Renal cortex interstitium (tissue), 11 donors: Measurements from ENCODE around the gene GDF15. TPM values are rescaled to one million over a fixed set of nuclear protein-coding genes. Genes with fewer than 3 reads are reported as not detected.

Source experiments
- DNase-seq, 11 donors: peaks; one replicate each; pipeline ENCODE4 v3.0.0-alpha.2; 2013; ENCODE audit warnings: low read depth in 9 of 11, low spot score in 4 of 11; ENCODE audit errors: extremely low read depth in 1 of 11
- polyA plus RNA-seq, 3 donors: library from polyadenylated mRNA; unstranded; fragments of 120-200 nt; gene quantifications; one replicate each; pipeline ENCODE4 v1.2.1, GENCODE V29; 2013; ENCODE audit not compliant: insufficient read length in 3 of 3

Gene GDF15
- polyA plus RNA-seq, 3 donors = 2.2 to 10.4 (median 2.9) TPM

DNA sequence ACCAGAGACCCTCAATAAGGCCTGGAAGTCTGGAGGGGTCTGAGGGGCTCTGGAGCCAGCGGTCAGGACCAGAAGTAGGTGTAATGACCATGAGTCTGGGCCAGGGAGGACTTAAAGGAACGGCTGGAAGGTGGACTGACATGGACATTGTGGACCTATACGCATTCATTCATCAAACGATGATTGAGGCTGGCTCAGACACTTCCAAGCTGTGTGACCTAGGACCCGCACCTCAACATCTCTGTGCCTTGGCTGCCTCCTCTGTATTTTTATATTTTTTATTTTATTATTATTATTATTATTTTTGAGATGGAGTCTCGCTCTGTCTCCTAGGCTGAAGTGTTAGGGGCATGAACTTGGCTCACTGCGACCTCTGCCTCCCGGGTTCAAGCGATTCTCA is 20.8 kb downstream of the GDF15 start:
- DNase-seq = no peak

DNA sequence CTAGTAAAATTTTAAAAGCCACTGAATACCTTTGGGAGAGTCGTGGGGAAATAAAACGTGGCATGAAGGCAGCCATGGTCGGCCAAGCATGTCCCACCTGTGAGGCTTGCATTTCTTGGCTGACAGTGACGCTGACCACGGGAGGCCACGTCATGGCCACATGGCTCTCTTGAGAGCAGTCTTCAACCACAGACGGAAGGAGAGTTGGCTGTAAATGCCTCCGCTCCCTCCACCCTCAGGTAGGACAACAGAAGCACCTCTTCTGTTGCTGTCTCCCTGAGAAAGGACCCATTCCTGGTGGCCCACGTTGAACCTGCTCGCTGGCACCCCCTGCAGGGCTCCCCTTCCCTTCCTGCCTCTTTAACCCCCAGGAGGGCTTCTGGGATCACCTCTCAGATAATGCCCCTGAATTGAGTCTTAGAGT is 22.1 kb downstream of the GDF15 start:
- DNase-seq = no peak

DNA sequence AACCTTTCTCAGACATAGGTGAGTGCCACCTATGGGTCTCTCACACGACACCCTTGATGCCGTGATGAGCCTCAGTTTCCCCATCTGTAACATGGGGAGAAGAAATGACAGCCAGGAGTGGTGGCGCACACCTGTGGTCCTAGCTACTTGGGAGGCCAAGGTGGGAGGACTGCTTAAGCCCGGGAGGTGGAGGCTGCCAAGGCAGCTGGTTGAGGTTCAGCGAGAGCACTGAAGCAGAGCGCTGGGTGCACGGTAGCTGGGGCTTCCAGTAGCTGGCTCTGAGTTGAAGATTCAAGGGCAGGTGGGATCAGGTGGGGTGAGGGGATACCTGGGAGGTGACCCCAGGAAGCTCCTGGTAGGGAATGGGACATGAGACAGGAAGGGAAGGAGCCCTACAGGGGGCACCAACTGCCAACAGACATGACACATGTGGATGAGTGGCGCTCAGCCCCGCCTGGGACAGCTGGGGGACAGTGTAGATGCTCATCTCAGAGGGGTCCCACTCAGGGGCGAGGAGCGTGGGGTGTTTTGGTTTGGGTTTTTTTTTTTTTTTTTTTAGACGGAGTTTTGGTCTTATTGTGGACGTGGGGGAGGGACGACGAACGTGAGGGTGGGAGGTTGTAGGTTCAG is 26.8 kb downstream of the GDF15 start:
- DNase-seq = no peak

DNA sequence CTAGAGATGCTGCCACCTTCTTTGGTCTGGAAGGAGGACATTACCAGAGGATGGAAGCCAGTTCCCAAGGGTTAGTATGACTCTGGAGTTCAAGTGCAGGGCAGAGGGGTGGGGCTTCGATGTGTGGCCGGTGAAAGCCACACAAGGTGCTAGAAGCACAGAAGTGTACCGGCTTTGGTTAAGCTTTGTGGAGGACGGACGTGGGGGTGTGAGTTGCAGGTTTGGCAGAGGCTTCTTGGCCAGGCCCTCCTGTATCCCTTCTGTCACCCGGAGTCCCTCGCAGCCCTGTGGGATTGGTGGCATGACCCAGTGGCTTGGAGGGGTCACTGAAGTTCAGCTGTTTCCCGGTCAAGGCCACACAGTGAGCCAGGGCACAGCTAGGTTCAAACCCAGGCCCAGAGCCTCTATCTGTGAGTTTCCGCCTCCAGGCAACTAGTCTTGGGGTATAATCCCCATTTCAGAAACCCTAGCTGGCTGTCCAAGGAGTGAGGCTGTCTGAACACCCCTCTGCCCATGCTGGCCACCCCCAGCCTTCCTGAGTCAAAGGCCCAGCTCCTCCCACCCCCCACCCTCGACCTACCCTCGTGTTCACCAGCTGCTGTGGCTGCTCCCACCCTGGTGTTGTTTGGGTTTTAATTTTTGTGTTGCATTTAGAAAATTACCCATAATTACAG is 28.7 kb downstream of the GDF15 start:
- DNase-seq = no peak

DNA sequence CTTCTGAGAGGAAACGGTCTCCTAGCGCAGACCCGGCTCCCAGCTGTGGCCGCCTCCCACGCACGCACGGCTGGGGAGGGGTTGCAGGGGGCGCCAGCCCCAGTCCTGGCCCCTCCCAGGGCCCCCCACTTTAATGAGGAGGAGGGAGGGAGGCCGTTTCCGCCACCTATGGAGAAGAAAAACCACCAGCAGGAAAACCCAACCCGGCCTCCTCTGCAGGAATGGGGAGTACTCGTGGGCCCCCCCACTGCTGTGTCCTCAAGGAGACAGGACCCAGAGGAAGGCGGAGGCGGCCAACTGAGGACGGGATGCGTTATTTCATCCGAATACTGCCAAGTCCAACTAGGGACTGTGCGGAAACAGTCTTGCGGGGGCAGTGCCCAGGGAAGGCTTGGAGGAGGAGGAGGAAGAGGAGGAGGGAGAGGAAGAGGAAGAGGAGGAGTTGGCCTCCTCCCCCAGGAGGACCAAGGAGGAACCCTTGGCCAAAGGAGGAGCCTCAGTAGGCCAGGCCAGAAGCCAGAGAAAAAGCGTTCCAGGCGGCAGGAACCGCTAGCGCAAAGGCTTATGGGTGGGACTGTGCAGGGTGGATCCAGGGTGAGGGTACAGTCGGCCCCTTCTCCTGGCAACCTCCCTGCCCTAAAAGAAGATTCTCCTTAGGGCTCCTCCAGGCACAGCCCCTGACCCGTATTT is 29.4 kb downstream of the GDF15 start:
- peak in 3 of 11 donors; percentile 86 to 88 (median 87) for DNase-seq

DNA sequence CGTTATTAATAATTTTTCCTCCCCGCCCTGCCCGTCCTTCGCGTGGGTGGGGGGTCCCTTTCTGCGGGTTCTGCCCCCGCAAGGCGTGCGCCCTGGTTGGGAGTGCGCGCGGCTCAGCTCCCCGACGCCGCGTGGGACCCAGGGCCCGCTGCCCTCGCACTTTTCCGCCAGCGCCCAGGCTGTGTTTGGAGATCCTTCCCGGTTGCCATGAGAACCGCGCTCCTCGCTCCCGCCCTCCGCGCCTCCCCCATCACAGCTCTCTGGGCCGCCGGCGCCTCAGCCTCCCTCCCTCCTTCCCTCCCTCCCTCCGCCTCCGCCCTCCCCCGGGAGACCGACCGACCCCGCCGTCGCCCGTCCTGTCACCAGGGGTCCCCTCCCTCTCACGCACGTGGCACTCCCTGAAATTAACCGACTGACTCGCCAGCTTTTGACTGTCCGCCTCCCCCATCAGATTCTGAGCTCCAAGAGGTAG is 30.9 kb downstream of the GDF15 start:
- peak in 8 of 11 donors; percentile 85 to 94 (median 92) for DNase-seq

DNA sequence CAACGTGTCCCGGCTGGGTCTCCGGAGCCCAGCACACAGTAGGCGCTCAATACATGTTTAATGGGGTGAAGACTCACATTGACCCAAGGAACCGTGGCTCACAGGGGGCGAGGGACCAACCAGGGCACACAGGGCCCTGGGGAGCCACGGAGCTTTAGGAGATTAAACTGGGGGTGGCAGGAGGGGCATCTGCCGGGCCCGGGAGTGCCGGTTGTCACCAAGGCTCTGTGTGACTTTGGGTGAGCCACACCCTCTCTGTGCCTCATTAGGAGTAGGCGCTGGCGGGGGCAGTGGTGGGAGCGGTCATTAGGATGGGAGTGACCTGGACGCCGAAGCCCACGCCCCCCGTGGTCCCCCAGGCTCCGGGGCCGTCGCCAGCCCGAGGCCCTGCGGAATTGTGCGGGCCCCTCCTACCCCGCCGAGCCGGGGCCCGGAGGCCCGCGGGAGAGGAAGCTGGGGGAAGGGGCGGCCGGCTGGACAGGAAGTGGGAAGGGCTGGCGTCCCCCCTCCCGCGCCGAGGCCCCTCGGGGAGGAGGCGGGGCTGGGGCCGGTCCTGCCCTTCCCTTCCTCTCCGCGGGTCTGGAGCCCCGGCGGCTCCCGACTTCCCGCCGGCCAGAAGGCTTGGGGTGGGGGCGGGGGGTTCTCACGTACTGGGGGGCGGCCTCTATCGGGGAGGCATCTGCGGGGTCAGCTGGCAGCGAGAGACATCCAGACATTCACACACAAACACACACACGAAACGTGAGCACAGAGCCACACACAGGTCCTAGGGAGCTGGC is 31.5 kb downstream of the GDF15 start:
- DNase-seq = peak in 2 of 11 donors; percentile 81 to 88

DNA sequence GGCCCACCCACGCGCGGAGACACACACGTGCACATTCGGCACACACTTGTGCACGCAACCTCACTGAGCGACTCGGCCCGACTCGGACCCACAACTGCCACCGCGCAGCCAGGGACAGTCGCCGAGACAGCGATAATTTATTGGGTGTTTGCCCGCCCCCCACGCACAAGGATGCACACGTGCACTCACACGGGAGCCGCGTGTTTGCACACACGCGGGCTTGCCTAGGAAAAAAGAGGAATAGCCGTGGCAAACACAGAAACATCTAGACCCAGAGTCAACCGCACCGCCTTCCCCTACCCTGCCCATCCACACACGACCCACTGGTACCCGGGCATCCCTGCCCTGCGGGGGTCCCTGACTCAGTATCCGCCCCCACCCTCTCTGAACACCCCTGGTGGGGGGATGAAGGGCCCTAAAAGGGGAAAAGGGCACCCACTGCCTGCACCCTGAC is 32.1 kb downstream of the GDF15 start:
- DNase-seq = no peak

DNA sequence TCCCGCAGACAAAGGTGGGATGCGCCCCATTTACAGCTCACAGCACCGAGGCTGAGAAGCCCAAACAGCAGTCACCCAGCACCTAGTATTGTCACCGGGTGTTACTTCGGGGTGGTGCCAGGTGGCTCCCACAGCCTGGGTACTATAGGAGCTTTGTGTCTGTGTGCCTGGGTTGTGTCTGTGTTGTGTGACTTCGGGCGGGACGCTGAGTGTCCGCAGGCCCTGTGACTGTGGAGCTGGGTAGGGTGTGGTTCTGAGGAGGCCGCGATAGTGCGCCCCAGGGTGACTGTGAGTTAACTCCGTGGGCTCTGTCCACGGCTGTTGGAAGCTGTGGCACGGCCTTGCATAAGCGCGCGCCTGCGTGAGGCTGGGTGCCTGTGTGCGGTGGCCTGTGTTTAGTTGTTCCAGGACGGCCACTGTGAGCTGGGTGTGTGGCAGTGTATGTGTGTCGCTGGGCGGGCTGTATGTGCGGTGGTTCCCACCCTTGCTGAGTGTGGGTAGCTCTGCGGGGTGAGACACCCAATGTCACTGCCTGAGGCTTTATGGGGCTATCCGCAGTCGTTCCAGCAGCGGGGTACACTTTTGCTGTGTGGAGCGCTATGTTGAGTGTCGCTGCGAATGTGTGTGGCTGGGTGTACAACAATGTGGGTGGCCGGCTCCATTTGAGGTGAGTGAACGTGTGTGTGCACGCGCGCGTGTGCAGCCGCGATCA is 32.7 kb downstream of the GDF15 start:
- no peak for DNase-seq

DNA sequence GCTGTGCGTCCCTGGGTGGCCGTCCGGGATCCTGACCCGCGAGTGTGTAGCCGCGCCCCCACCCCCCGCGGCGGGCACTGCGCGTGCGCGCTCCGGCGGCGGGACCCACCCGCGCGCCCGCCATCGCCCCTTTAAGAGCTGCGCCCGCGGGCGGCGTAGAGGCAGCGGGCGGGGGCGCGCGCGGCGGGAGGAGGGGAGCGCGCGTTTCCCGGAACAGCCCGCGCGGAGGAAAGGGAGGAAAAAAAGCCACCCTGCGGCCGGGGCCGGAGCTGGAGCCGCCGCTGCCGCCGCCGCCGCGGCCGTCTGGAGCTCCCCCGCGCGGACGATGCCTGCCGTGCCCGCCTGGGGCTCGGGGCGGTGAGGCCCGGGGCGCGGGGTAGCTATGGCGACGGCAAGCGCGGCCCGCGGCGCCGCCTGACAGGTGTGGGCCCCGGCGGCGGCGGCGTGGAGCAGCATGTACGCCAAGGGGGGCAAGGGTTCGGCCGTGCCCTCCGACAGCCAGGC is 33.3 kb downstream of the GDF15 start, which contains the start of gene SSBP4:
Gene SSBP4 (plus strand): TSS at position 204 of the 504 bp plus-strand sequence. CDS start 251 bp downstream, at position 455.
- no peak for DNase-seq

DNA sequence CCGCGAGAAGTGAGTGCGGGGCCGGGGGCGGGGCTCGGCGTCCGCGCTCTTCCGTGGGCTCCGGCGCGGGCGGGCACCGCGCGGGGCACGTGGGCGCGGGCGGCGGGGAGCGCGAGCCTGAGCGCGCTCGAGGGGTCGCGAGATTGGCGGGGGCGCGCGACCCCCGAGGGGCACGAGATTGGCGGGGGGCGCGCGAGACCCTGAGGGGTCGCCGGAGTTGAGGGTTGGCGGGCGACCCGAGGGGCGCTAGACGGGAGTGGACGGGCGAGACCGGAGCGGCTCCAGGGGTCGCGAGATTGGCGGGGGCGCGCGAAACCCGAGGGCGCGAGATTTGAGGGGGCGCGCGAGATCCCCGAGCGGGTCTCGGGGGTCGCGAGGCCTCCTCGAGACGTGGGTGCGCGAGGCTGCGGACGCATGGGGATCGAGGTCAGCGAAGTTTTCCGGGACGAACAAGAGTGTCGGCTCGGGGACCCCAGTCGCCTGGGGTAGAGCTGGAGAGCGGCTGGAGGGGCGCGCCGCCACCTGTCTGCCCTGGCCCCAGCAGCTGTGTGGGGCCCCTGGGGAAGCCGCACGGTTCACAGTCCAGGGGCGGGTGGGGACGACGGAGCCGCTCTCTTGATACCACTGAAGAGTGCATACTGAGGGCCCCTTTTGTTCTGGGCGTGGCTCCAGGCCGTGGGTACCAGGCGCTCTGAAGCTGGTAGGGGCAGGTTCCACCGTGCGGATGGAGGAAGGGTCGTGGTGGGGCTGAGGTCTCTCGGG is 33.9 kb downstream of the GDF15 start:
- DNase-seq = no peak

DNA sequence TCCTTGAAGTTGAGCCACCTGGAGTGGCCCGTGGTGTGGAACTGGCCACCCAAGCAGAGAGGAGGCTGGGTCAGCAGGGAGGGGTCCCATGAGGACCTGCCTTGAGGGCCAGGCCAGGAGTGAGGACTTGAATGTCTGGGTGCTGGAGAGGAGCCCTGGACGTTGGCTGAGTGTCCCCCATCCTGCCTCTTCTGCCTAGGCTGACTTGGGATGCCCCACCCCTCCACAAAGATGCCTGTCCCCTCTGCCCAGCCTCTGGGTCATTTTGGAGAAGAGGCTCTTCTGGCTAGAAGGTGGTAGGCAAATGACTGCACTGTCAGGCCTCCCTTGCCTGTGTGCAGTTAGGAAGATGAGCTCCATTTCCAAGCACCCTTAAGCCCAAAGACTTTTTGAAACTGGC is 35.0 kb downstream of the GDF15 start:
- DNase-seq = no peak

DNA sequence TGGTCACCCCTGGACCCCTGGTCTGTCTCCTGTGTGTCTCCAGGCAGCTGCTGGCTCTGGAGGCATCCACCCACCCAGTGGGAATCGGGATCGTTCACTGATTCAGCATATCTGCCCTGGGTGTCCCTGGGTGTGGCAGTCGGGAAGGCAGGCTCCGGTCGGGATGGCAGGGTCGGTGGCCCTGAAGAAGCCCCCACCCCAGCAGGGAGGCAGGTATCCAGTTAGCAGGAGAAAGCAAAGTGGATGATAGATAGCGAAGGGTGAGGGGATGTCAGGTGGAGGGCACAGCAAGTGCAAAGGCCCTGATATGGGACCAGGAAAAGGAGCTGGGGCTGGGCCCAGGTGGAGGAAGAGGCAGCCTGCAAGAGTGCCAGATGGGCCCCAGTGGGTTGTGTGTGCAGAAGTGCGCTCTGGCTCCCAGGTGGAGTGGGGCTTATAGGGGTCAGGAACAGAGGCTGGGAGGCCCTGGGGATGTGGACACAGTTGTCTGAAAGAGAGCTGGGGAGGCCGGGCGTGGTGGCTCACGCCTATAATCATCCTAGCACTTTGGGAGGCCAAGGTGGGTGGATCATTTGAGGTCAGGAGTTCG is 35.5 kb downstream of the GDF15 start:
- DNase-seq = no peak

DNA sequence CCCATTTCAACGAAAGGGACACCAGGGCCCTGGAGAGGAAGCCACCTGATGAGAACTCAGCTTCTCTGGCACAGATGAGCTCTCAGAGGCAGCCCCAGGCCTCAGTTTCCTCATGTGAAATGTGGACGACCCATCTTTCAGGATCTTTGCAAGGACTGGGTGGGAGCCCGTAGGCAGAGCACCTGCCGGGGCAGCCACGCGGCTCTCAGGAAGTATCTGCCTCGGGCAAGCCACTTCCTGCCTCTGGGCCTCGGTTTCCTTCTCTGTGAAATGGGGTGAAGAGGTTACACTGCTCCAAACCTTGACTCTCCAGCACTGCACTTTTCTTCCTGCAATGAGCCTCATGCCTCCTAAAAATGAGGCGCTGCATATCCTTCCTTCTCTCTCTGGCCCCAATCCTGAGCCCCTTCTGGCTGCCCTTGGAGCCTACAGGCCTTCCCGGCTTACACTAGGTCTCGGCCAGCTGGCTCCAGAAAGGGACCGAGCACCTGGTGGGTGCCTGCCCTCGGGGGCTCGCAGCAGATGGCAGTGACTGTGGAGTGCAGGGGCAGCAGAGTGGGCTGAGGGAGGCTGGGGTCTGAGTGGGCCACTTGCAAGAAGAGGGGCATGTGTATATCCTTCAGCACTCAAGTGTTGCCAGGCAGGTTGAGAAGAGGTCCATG is 36.7 kb downstream of the GDF15 start:
- no peak for DNase-seq

DNA sequence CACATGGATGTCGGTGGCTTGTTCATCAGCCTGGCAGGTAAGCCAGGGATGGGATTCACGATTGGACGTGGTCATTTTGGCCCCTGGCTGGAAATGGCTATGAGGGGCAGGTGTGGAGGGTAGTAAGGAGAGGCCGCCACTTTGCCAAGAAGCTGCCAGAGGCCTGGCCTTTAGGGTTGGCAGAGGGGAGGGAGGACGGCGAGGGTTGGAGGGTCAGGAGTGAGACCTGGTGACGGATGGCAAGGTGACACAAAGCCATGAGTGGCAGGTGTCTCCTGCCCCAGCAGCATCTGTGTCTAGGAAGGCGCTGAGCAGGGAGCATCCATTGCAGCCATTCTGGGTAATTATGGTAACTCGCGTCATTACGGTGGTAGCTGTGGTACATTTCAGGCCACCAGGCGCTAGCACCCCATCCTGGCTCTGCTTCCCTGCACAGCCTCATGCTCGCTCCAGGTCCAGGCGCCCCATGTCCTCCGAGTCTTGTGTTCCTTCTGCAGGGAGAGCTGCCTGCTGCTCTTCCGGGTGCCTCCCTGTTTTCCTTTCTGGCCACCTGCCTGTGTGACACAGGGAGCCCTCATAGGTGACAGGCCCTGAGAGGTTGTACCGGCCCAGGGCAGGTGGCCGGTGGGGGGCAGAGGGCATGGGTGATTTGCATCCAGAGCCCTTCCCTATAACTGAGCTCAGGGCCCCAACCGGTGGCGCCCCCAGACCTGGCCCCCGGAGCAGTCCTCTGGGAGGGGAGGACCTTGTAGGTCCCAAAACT is 37.5 kb downstream of the GDF15 start:
- no peak for DNase-seq
